NCI-H146 treated with DMSO at 0.1 percent for 48 hours (cell line): ENCODE data around the gene CCSER1.
"Not testable (repeated sequence)": the region's sequence is repeated elsewhere in the genome, so short reads cannot be mapped to it uniquely, and the experiment has no call there.

Source experiments
- DNase-seq: peaks from one replicate; lab custom pipeline; 2025; ENCODE audit not compliant: unreplicated experiment; lab: John Stamatoyannopoulos, UW

The CCSER1 gene

DNA sequence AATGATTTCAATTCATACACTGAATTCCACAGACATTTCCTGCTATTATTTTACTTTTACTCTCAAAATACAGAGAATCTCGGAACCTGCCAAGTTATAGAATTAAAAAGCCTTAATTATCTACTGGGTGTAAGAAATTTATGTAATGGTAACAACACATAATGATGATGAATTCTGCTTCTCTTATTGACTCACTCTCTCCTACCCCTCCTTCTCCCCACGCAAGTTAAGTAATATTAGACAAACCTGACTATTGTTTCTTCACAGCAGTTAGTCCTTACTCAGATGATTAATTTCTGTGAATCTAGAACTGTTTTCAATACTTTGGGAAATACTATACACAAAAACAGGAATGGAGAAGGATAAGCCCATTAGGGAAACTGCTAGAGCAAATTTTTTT, 762.0 kb downstream of the CCSER1 start:
- no peak for DNase-seq

DNA sequence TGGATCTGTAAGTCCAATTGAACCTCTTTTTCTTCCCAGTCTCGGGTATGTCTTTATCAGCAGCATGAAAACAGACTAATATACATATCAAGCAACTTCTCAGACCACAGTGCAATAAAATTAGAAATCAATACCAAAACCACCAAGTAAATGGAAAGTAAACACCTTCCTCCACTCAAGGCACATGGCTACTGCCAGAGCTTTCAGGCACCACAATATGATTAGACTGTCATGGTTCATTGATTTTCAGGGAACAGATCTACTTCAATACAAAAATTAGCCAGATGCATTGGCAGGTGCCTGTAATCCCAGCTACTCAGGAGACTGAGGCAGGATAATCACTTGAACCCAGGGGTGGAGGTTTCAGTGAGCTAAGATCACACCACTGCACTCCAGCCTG, 776.2 kb downstream of the CCSER1 start:
- not testable (repeated sequence) for DNase-seq

DNA sequence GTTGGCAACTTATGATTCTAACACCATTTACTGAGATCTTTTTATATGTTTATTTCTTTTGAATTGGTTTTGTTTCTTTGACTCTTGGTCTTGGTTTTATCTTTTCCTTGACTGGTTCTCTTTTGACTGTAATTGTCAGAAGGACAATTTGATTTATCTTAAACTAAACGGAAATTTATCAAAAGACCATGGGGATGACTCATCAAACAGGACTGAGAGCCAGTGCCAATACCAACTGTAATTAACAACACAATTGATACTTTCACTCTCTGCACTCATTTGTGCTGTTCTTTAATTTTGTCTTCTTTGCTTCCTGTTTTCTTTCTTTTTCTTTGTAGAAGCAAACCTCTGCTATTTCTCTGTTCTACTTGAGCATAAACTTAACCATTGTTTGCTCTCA, 776.8 kb downstream of the CCSER1 start:
- no peak for DNase-seq

DNA sequence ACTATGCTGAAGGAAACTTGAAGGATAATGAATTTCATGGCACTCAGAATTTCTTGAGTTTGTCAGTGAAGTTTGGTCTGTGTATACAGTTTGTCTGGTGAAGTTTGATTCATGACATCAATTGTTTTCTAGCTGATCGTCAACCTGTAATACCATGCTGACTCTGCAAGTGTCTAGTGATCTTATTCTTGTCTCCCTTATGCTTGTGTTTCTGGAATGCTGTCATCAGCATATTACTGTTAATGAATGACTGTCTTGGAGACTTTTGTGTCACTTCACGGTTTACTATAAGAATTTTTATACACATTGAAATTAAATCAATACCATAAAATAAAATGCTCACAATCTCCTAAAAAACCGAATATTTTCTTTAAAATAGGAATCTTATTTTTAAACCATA, 779.0 kb downstream of the CCSER1 start:
- no peak for DNase-seq

DNA sequence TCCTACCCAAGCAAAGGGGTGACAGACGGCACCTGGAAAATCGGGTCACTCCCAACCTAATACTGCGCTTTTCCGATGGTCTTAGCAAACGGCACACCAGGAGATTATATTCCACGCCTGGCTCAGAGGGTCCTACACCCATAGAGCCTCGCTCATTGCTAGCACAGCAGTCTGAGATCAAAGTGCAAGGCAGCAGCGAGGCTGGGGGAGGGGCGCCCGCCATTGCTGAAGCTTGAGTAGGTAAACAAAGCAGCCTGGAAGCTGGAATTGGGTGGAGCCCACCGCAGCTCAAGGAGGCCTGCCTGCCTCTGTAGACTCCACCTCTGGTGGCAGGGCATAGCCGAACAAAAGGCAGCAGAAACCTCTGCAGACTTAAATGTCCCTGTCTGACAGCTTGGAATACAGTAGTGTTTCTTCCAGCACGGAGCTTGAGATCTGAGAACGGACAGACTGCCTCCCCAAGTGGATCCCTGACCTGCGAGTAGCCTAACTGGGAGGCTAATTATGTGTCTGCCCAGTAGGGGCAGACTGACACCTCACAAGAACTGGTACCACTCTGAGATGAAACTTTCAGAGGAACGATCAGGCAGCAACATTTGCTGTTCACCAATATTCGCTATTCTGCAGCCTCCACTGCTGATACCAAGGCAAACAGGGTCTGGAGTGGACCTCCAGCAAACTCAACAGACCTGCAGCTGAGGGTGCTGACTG, 784.7 kb downstream of the CCSER1 start:
- not testable (repeated sequence) for DNase-seq

DNA sequence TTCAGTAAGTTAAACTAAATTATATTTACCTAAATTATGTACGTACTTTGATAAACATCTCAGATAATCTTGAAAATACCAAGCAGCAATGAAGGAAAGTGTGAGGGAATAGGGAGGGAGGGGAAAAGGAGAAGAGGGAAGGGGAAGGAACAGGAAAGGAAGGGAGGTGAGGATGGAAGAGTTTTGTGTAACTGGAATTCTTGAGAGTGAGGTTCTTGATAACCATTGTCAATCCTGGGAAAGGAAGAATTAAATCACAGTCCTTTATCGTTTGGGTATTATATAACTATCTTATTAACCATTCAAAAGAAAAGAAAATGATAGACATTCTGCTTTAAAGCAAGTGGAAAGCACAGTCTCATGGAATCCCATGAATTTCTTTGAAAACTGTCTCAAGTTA, 795.0 kb downstream of the CCSER1 start:
- DNase-seq: no peak

DNA sequence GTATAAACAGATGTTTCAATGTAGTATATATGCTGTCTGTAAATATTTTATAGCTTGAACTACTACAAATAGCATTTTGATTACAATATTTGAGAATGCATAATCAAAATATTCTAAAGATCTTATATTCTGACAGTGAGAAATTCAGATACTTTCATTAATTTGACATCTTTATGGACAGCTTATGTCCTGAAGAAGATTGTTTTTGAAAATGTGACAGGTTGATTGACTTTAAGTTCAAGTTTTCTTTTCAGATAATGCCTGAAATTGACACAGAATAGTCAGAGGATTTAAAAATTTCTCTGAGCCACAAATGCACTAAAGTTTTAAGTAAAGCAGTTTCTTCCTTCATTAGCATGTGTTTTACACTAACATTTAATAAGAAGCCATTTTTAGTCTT, 799.8 kb downstream of the CCSER1 start:
- no peak for DNase-seq

DNA sequence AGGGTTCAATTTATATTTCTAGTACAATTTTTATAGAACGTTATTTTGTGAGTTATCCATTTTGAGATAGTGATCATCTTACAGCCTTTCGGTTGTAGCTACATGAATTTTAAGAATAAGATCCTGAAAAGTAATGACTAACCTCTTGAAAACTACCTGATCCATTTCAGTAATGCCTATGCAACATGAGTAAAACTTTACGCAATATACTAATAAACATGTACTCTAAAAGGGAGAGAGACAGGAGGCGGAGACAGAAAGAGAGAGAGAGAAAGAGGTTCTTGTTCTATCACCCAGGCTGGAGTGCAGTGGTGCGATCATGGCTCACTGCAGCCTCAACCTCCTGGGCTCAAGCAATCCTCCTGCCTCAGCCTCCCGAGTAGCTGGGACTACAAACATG, 816.1 kb downstream of the CCSER1 start:
- DNase-seq: no peak

DNA sequence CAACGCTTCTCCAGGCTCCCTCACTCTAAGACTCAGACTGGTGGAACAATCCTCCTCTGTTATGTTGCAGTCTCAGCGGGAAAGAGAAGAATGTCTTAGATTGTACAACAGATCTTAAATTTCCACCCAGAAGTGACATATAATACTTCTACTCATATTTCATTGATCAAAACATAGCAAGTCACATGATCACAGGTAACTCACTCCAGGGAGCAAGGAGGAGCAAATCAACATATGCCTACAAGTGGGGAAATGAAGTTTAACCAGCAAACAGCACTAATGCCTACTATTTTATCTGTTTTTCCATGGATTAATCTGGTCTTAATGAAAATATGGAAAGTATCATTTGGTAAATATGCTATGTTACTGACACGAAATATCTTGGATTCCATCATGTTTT, 819.8 kb downstream of the CCSER1 start:
- no peak for DNase-seq

DNA sequence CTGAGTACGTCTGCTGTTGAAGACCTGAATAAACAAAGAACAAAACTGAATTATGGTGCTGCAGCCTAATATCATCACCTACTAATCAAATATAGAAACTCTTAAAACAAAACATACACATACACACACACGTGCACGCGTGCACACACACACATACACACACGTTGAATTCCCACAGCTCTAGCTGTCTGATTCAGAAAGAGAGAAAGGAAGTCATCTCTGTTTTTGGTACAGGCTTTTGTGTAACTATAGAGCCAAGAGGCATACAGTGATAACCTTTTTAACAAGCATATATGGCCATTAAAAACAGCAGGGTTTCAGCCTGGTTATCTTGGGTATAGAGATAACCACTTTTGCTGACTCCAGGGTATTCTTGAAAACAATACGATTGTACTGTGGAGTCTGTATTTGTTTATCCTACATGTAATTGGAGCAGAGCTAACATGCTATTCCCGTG, 823.2 kb downstream of the CCSER1 start:
- no peak for DNase-seq

DNA sequence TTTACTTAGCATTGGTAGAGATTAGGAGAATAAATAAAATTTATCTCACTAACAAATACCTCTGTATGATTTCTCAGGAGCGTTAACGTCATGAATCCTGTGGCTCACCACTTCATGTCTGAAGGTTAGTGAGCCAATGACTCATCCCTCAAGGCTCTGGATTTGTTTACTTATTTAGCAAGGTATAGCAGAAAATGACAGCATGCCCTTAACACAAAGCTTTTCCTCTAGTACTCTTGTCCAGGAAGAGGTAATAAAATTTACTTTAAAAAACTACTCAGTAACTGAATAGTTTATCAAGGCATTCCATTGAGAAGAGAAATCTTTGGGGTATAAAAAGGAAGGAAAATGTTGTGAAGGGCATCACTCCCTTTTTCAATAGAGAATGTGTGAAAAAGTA, 823.8 kb downstream of the CCSER1 start:
- no peak for DNase-seq

DNA sequence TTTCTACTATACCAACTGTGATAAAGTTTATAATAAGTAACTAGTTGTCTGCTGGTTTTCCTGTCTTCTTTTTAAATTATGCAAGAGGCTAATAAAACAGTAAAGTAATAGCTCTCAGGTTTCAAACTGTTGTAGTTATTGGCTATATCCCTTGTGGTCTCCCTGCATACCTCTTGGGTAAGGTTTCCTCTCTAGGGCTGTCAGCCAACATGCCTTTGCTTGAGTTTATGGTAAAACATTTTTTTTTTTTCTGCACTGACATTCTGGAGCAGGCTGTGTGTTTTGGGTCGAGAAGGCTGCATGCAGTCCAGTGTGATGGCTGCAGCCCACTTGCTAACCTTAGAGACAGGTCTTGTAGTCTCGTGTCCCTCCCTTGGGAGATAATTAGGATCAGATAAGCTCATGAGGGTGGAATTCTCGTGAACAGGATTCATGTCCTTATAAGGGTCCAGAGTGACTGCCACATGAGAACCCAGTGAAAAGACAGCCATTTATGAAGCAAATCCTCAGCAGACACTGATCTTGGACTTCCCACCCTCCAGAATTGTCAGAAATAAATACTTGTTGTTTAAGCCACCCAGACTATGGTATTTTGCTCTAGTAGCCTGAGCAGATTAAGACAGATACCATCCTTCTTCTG, 831.2 kb downstream of the CCSER1 start:
- no peak for DNase-seq

DNA sequence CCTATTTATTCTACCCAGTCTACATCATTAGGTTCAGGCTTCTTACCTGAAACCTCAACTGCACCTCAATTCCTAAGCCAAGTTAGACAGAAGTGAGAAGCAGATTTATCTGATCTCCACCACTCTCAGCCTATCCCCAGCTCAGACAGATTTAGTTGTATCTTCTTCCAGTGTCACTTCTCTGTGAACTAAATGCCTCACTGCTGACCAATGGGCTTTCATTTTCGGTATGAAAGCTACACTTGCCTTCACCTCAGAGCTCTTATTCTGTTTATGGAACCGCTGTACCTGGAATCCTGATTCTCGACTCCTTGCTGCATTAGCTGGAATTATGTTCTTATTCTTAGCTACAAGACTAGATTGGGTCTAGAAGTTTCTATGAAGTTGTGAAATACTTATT, 833.2 kb downstream of the CCSER1 start:
- DNase-seq: no peak

DNA sequence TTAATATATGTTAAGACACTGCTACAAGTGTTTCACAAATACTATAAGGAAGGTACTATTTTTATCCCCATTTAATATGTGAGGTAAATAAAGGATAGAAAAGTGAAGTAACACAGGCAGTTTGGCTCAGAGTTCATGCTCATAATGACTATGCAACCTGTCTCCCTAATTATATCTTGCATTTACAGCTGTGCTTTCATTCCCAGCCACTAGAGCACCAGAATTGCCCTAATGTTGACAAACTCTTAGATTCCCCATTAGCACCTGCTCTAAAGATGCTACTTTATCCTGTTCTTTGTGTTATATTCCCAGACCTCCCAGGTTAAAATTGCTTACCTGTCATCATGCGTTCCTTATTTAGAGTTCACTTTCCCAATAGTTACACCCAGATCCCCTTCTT, 833.6 kb downstream of the CCSER1 start:
- DNase-seq: no peak

DNA sequence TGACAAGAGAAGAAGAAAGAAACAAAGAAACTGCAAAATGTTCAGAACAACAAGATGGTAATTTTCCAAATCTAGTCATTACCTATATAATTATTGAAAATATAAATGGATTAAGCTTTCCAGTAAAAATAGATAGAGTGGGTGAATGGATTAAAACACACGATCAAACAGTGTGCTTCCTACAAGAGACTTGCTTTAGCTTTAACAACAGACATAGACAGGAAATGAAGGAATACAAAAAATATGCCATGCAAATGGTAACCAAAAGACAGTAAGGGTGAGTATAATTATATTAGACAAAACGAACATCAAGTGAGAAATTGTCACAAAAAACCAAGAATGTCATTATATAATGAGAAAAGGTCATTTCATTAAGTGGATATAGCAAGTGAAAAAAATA, 842.8 kb downstream of the CCSER1 start:
- DNase-seq: no peak

DNA sequence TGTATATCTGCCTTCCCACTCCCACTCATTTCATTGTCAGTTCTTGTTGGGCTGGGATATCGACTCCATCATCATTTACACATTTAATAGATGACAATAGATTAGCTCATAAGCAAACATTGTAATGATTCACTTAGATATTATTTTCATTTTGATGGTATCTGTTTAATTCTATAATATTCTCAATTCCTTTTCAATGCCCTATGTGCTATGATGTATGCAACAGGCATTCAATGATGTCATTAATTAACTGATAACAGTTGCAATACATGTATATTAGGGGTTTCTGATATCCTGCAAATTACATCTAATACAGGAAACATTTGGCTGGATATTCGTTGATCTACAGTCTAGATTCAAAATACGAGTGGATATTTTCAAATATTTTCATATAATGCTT, 850.5 kb downstream of the CCSER1 start:
- no peak for DNase-seq

DNA sequence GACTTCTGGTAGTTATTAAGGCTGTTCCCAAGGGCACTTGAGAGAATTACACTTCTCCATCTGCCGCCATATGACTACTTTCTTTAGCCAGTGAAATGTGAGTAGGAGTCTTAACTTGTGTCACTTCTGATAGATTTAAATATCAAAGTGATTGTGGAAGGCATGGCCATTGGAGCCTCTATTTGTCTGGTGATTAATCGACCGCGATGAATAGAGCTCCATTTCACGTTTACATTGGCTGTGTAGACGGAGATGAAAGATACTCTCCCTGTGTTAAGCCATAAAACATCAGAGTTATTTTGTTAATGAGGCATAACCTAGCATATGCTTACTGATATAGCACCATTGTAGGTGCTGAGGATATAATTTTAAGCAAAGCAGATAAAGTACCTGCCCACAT, 852.4 kb downstream of the CCSER1 start:
- DNase-seq: no peak

DNA sequence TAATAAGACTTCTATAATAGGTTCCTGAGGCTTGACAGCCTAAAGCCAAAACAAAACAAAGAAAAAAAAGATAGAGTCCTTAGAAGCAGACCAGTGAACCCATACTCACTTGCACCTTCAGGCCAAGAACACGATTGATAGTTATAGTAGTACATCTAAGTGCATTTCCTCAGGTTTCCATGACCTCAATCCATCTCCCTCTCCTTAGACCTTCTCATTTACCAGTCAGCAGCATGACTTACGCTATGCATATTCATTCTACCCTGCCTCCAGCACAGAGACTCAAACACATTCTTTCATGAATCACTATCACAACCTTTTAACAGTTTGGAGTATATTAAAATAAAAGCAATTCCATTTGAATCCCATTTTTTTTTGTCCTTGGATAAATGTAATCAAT, 855.6 kb downstream of the CCSER1 start:
- DNase-seq: no peak

DNA sequence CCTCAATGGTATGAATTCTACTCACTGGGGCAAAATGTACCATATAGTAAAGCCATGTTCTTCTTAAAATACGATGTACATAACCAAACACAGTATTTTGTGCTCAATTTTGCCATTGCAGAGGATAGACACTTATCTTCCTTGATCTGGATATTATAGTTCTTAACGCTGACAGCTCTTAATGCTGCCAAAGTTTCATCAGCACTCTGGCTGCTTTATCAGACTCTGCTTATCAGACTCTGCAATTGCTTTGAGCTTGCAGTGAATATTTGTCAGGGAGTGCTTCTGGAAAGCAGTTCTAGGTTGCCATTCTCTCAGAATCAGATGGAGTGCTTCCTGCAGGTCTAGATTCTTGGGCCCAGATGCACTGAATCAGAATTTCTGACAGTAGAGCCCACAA, 863.1 kb downstream of the CCSER1 start:
- no peak for DNase-seq

DNA sequence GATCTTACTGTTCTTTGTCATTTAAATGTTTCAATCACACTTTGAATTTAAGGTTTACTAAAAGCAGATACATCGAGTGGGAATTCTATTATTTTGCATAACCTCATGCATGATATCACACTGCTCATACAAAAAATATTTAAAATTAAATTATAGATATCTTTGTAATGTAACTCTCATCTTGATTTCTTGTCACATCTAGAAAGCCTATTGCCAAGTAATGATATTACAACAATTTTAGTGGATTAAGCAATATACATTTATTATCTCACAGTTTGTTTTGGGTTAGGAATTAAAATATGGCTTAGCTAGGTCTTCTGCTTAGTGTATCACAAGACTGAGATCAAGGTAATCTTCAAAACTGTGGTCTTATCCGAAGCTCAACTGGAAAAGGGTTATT, 865.0 kb downstream of the CCSER1 start:
- DNase-seq: no peak

DNA sequence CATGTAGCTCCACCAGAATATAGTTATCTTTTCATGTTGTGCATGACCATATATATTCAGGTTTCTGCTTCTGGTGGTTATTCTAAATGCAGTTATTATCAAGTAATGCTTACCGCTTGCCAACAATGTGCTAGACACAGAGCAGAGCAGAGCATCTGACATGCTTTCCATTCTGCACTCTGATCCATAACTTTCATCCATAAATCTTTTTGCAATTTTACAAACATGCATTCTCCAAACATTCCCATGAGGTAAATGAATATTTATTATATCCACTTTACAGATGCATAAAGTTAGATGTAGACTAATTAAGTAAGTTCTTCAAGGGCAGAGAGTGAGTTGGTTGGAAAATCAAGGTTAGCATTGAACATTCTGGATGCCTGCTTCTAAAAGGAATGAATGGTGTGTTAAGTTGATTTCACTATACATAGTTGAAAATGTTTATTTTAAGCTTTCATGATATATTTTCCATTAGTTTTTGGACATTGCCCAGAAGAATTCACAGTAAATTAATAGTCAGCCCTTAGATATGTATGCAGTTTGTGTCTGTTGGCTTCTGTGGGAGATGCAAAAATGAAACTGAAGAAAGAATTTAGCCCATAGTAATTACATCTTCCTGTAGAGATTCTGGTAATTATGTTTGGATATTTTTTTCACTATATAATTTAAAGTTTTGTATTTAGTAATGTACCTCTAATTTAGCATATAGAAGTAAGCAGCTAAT, 867.8 kb downstream of the CCSER1 start:
- no peak for DNase-seq

DNA sequence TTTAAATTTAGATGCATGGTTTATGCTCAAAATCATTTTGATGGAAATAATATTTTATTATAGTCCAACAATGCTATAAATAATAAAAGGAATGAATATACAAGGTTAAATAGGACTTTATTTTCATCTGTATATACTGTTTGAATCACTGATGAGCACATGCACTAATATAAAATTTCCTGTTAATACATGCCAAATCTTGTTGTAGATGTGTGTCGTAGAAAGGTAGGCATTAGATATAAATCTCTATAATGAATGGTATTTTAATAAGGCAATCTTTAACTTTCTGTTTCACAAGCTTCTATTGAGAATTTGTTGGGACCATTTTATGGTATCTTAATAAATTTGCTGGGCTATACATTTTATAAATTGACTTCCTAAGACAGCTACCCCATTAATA, 868.8 kb downstream of the CCSER1 start:
- no peak for DNase-seq
